AG09319 (cell line): ENCODE results near the gene ATP5F1D.
A peak's percentile ranks its signal among the peaks of the same experiment; 100 is the strongest.
"Not testable (repeated sequence)": the region's sequence is repeated elsewhere in the genome, so short reads cannot be mapped to it uniquely, and the experiment has no call there.

ENCODE experiments used
- DNase-seq: peaks from one replicate; pipeline ENCODE4 v3.0.0-alpha.2; 2010; ENCODE audit warnings: low read depth; ENCODE audit errors: extremely low read depth
- CTCF ChIP-seq: IDR thresholded peaks from 2 replicates; pipeline ENCODE4 v1.5.1; 2011; ENCODE audit warnings: low read depth, mild to moderate bottlenecking, inconsistent platforms, low read length, moderate library complexity

Gene ATP5F1D

GRCh38 chr19:1241417-1242095 is at the start of gene ATP5F1D:
TSS of gene ATP5F1D (plus strand) at chr19:1241751. CDS start at chr19:1241851, 100 bp downstream.
- DNase-seq = peak; percentile 85

GRCh38 chr19:1199531-1199930 is 42.0 kb upstream of the ATP5F1D start:
- no peak for DNase-seq
- TF ChIP-seq CTCF = no peak

More at GRCh38 chr19:1241417-1242095, at the start of gene ATP5F1D:
- TF ChIP-seq CTCF = no peak

GRCh38 chr19:1200614-1201013 is 40.9 kb upstream of the ATP5F1D start:
- DNase-seq = not testable (repeated sequence)

- no peak for TF ChIP-seq CTCF
- peak; percentile 93 for DNase-seq
Observed at GRCh38 chr19:1205114-1206099, 36.1 kb upstream of the ATP5F1D start, which contains the start of gene STK11. TSS of gene STK11 (plus strand) at chr19:1205778. CDS start at chr19:1206914, 1,136 bp downstream.

GRCh38 chr19:1206150-1206863 is 35.2 kb upstream of the ATP5F1D start:
- DNase-seq = no peak
- no peak for TF ChIP-seq CTCF

GRCh38 chr19:1206864-1207450 is 34.6 kb upstream of the ATP5F1D start:
- DNase-seq = no peak
- no peak for TF ChIP-seq CTCF

GRCh38 chr19:1208830-1209229 is 32.7 kb upstream of the ATP5F1D start:
- not testable (repeated sequence) for DNase-seq

- DNase-seq = no peak
- TF ChIP-seq CTCF = no peak
Observed at GRCh38 chr19:1210227-1210538, 31.4 kb upstream of the ATP5F1D start.
